Measurements from ENCODE around the gene DNM1L. TPM values are rescaled to one million over a fixed set of nuclear protein-coding genes. Genes with fewer than 3 reads are reported as not detected.

DNM1L gene
- total and polyA plus RNA-seq, 2 donors from 2014 or later, result 30.5 to 66.2 TPM

DNA sequence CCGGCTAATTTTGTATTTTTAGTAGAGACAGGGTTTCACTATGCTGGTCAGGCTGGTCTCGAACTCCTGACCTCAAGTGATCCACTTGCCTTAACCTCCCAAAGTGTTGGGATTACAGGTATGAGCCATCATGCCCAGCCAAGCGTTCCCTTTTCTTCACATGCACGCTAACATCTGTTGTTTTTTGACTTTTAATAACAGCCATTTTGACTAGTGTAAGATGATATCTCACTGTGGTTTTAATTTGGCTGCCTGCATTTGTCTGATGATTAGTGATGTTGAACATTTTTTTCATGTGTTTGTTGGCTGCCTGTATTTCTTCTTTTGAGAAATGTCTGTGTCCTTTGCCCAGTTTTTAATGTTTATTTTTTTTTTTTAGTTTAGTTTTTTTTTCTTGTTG is 86.8 kb downstream of the DNM1L start:
- intact Hi-C loops (cut with DNase I), result loop anchor here (10.0 kb wide), 2 partner anchors 149 to 1249 kb away; no protein-coding TSS in a partner anchor
- H3K4me1 ChIP-seq (ENCODE audit: control insufficient read depth in 2 of 3, insufficient read depth in 2 of 3, low read depth in 1 of 3, low read length in 3 of 3), result no peaks in the 10 kb centered on the region
- no peak overlapping the region for H3K4me3 ChIP-seq (ENCODE audit: low read length in 3 of 3)
- no peaks in the 10 kb centered on the region for H3K9me3 ChIP-seq (ENCODE audit: control insufficient read depth in 2 of 3, insufficient read depth in 1 of 3, low read length in 3 of 3)
- TF ChIP-seq, protein P1, sequence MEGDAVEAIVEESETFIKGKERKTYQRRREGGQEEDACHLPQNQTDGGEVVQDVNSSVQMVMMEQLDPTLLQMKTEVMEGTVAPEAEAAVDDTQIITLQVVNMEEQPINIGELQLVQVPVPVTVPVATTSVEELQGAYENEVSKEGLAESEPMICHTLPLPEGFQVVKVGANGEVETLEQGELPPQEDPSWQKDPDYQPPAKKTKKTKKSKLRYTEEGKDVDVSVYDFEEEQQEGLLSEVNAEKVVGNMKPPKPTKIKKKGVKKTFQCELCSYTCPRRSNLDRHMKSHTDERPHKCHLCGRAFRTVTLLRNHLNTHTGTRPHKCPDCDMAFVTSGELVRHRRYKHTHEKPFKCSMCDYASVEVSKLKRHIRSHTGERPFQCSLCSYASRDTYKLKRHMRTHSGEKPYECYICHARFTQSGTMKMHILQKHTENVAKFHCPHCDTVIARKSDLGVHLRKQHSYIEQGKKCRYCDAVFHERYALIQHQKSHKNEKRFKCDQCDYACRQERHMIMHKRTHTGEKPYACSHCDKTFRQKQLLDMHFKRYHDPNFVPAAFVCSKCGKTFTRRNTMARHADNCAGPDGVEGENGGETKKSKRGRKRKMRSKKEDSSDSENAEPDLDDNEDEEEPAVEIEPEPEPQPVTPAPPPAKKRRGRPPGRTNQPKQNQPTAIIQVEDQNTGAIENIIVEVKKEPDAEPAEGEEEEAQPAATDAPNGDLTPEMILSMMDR (IDR thresholded peaks at IDR 0.05; ENCODE audit: borderline replicate concordance, extremely low read depth, insufficient read depth), result no peak
- DNase-seq (no peak), FAIRE-seq (no peak)
- no peaks in the 10 kb centered on the region for H3K27me3 ChIP-seq (ENCODE audit: control insufficient read depth, insufficient read depth, low read length)
- H3K36me3 ChIP-seq (ENCODE audit: control insufficient read depth in 2 of 3, insufficient read depth in 3 of 3, low read length in 3 of 3), result no peaks in the 10 kb centered on the region
- H3K9ac ChIP-seq (ENCODE audit: low read length in 3 of 3), result no peak overlapping the region
- no peak overlapping the region for H3K27ac ChIP-seq (ENCODE audit: low read depth in 2 of 2, low read length in 2 of 2)

GRCh38 chr12:32768518-32768917 is 89.4 kb downstream of the DNM1L start:
- TF ChIP-seq, protein P1 (IDR thresholded peaks at IDR 0.05; ENCODE audit: borderline replicate concordance, extremely low read depth, insufficient read depth), result no peak
- intact Hi-C loops (cut with DNase I), result loop anchor here (10.0 kb wide), 2 partner anchors 146 to 1246 kb away; no protein-coding TSS in a partner anchor
- DNase-seq (no peak), FAIRE-seq (no peak)
- Histone ChIP-seq H3K4me1 (ENCODE audit: control insufficient read depth in 2 of 3, insufficient read depth in 2 of 3, low read depth in 1 of 3, low read length in 3 of 3) (no peaks in the 10 kb centered on the region), H3K9me3 (ENCODE audit: control insufficient read depth in 2 of 3, insufficient read depth in 1 of 3, low read length in 3 of 3) (no peaks in the 10 kb centered on the region), H3K4me3 (ENCODE audit: low read length in 3 of 3) (no peak overlapping the region), H3K36me3 (ENCODE audit: control insufficient read depth in 2 of 3, insufficient read depth in 3 of 3, low read length in 3 of 3) (no peaks in the 10 kb centered on the region), H3K27me3 (ENCODE audit: control insufficient read depth, insufficient read depth, low read length) (no peaks in the 10 kb centered on the region), H3K27ac (ENCODE audit: low read depth in 2 of 2, low read length in 2 of 2) (no peak overlapping the region), H3K9ac (ENCODE audit: low read length in 3 of 3) (no peak overlapping the region)

GRCh38 chr12:32770141-32770540 is 91.0 kb downstream of the DNM1L start:
- H3K9ac ChIP-seq (ENCODE audit: low read length in 3 of 3), result no peak overlapping the region
- intact Hi-C loops (cut with DNase I), result no loop called here
- H3K4me1 ChIP-seq (ENCODE audit: control insufficient read depth in 2 of 3, insufficient read depth in 2 of 3, low read depth in 1 of 3, low read length in 3 of 3), result no peaks in the 10 kb centered on the region
- no peak for FAIRE-seq
- H3K4me3 ChIP-seq (ENCODE audit: low read length in 3 of 3), result no peak overlapping the region
- no peaks in the 10 kb centered on the region for H3K36me3 ChIP-seq (ENCODE audit: control insufficient read depth in 2 of 3, insufficient read depth in 3 of 3, low read length in 3 of 3)
- DNase-seq, result no peak
- H3K27ac ChIP-seq (ENCODE audit: low read depth in 2 of 2, low read length in 2 of 2), result no peak overlapping the region
- no peaks in the 10 kb centered on the region for H3K9me3 ChIP-seq (ENCODE audit: control insufficient read depth in 2 of 3, insufficient read depth in 1 of 3, low read length in 3 of 3)
- TF ChIP-seq, protein P1 (IDR thresholded peaks at IDR 0.05; ENCODE audit: borderline replicate concordance, extremely low read depth, insufficient read depth), result no peak
- no peaks in the 10 kb centered on the region for H3K27me3 ChIP-seq (ENCODE audit: control insufficient read depth, insufficient read depth, low read length)

GRCh38 chr12:32773691-32774090 is 94.6 kb downstream of the DNM1L start:
- H3K4me3 ChIP-seq (ENCODE audit: low read length in 3 of 3), result no peak overlapping the region
- DNase-seq (no peak), FAIRE-seq (no peak)
- no peaks in the 10 kb centered on the region for H3K36me3 ChIP-seq (ENCODE audit: control insufficient read depth in 2 of 3, insufficient read depth in 3 of 3, low read length in 3 of 3)
- TF ChIP-seq, protein P1 (IDR thresholded peaks at IDR 0.05; ENCODE audit: borderline replicate concordance, extremely low read depth, insufficient read depth), result no peak
- no peak overlapping the region for H3K9ac ChIP-seq (ENCODE audit: low read length in 3 of 3)
- no peaks in the 10 kb centered on the region for H3K27me3 ChIP-seq (ENCODE audit: control insufficient read depth, insufficient read depth, low read length)
- no peaks in the 10 kb centered on the region for H3K9me3 ChIP-seq (ENCODE audit: control insufficient read depth in 2 of 3, insufficient read depth in 1 of 3, low read length in 3 of 3)
- H3K4me1 ChIP-seq (ENCODE audit: control insufficient read depth in 2 of 3, insufficient read depth in 2 of 3, low read depth in 1 of 3, low read length in 3 of 3), result no peaks in the 10 kb centered on the region
- no peak overlapping the region for H3K27ac ChIP-seq (ENCODE audit: low read depth in 2 of 2, low read length in 2 of 2)
- intact Hi-C loops (cut with DNase I), result no loop called here
